CD4-positive, alpha-beta T cell (primary cell): ENCODE results near the gene IL4I1. TPM values are rescaled to one million over a fixed set of nuclear protein-coding genes. Genes with fewer than 3 reads are reported as not detected.

Experiments
- ATAC-seq: fragments of 200-7000 bp; cut with Tn5 transposase; one replicate; pipeline ENCODE4 v1.10.0; 2022; ENCODE audit warnings: mild to moderate bottlenecking; ENCODE audit not compliant: poor library complexity
- CTCF ChIA-PET: fragments of 350-600 bp; sonication (Branson Sonifier 250); formaldehyde crosslinking; loops from one replicate; lab custom pipeline; 2021; ENCODE audit warnings: antibody characterized with exemption, inconsistent platforms; lab: Charles Lee
- POLR2A ChIA-PET: fragments of 350-600 bp; sonication (Branson Sonifier 250); formaldehyde crosslinking; loops from one replicate; lab custom pipeline; 2021; ENCODE audit warnings: antibody characterized with exemption, inconsistent platforms; lab: Charles Lee
- DNase-seq, 14 experiments: peaks; one replicate each; pipeline ENCODE4 v3.0.0-alpha.2; 2013 to 2020; ENCODE audit warnings: mixed read lengths in 2 of 14
- H3K27ac ChIP-seq, 2 donors: one replicate each; pipeline versions ENCODE4 v1.5.1 to v1.7.0; 2013; ENCODE audit warnings: low read length in 2 of 2, low read depth in 1 of 2, mild to moderate bottlenecking in 1 of 2
- H3K27me3 ChIP-seq, 2 experiments: 1 replicate in 1 of 2; 2 replicates in 1 of 2; pipeline versions ENCODE4 v1.6.1 to v1.7.0; 2013; ENCODE audit warnings: low read length in 2 of 2, control low read depth in 1 of 2, mild to moderate bottlenecking in 1 of 2, moderate library complexity in 1 of 2; ENCODE audit not compliant: insufficient read depth in 2 of 2, control insufficient read depth in 1 of 2
- H3K36me3 ChIP-seq: one replicate; pipeline ENCODE4 v1.6.1; 2013; ENCODE audit warnings: low read length, control low read depth; ENCODE audit not compliant: insufficient read depth
- H3K4me1 ChIP-seq: one replicate; pipeline ENCODE4 v1.6.1; 2013; ENCODE audit warnings: low read length, control low read depth; ENCODE audit not compliant: insufficient read depth
- H3K4me3 ChIP-seq: one replicate; pipeline ENCODE4 v1.5.1; 2013; ENCODE audit warnings: mild to moderate bottlenecking, low read length, moderate library complexity
- H3K9me3 ChIP-seq, 2 experiments: 1 replicate in 1 of 2; 2 replicates in 1 of 2; pipeline versions ENCODE4 v1.6.1 to v1.7.0; 2013; ENCODE audit warnings: low read length in 2 of 2, mild to moderate bottlenecking in 2 of 2, control low read depth in 1 of 2, moderate library complexity in 1 of 2; ENCODE audit not compliant: control insufficient read depth in 1 of 2, insufficient read depth in 1 of 2
- H3K27ac Mint-ChIP-seq: one replicate; pipeline ENCODE4 v1.8.0; 2020; ENCODE audit warnings: mixed read lengths
- H3K27me3 Mint-ChIP-seq: one replicate; pipeline ENCODE4 v1.8.0; 2021; ENCODE audit warnings: mixed read lengths
- H3K36me3 Mint-ChIP-seq: one replicate; pipeline ENCODE4 v1.8.0; 2021; ENCODE audit warnings: low read depth, mixed read lengths
- H3K4me1 Mint-ChIP-seq: one replicate; pipeline ENCODE4 v1.8.0; 2021; ENCODE audit warnings: low read depth, mixed read lengths
- H3K4me3 Mint-ChIP-seq: one replicate; pipeline ENCODE4 v1.8.0; 2020; ENCODE audit warnings: mild to moderate bottlenecking, mixed read lengths
- H3K9me3 Mint-ChIP-seq: one replicate; pipeline ENCODE4 v1.8.0; 2020; ENCODE audit warnings: mixed read lengths
- intact Hi-C, 2 experiments: fragments of 100-400 bp; cut with DNase I in 1 of 2; cut with micrococcal nuclease in 1 of 2; formaldehyde crosslinking; loops; one replicate each; pipeline versions ENCODE4 v1.15.1 to v1.9.0; 2023 to 2025; cut with DNase I, micrococcal nuclease
- total RNA-seq, 174 experiments: library from RNA in 2 of 174; stranded (reverse) in 2 of 174; gene quantifications; one replicate each; pipeline ENCODE4 v1.2.3 and lab custom pipeline; 2021 to 2026
- TF ChIP-seq, protein P1 (sequence below): fragments of 200-600 bp; IDR thresholded peaks from one replicate; pipeline ENCODE4 v1.8.0; 2022; ENCODE audit warnings: antibody characterized with exemption, mild to moderate bottlenecking

The IL4I1 gene
- total RNA-seq, 2 experiments from 2014 or later: 4.7 to 5.4 TPM

DNA sequence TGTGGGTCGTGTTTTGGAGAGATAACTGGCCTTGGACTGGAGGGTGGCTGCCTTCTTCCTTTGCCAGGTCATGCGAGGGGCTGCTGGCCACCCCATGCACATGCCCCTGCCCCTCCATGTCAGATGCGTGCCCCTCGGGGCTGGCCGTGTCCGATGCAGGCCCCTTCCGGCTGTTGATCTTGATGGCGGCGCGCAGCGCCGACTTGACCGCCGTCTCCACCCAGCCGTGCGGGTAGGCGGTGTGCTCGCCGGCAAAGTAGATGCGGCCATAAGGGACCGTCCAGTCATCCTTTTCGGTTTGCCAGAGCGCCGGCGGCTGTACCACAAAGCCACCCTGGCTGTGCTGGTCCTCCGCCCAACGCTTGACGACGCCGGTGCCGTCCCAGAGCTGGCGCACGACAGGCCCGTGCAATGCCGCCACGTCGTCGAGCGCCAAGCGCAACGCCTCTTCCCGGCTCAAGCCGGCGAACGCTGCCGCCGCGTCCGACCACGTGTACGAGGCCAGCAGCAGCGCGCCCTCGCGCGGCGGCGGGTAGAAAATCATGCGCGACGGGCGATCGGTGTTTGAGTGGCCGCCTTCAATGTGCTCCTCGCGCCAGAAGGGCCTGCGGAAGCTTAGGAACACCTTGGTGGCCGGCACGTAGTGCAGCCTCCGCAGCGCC is 6.9 kb downstream of the IL4I1 start:
- H3K4me3 ChIP-seq: peak overlapping the region; percentile 66
- peaks cover 14% of the 10 kb centered on the region for H3K36me3 ChIP-seq
- ChIA-PET CTCF (interaction anchor here (0.5 to 1.7 kb wide), 8 partner anchors 13 to 162 kb away, joined by 3 to 10 read pairs (median 4); partner anchors contain the start of genes AKT1S1, FUZ and TBC1D17), POLR2A (interaction anchor here (0.9 to 1.5 kb wide), 2 partner anchors 13 to 123 kb away, joined by 3 to 10 read pairs; partner anchors contain the start of genes AKT1S1, AP2A1 and TBC1D17)
- H3K4me1 ChIP-seq: peaks cover 24% of the 10 kb centered on the region
- no peaks in the 10 kb centered on the region for H3K27me3 Mint-ChIP-seq
- TF ChIP-seq, protein P1, sequence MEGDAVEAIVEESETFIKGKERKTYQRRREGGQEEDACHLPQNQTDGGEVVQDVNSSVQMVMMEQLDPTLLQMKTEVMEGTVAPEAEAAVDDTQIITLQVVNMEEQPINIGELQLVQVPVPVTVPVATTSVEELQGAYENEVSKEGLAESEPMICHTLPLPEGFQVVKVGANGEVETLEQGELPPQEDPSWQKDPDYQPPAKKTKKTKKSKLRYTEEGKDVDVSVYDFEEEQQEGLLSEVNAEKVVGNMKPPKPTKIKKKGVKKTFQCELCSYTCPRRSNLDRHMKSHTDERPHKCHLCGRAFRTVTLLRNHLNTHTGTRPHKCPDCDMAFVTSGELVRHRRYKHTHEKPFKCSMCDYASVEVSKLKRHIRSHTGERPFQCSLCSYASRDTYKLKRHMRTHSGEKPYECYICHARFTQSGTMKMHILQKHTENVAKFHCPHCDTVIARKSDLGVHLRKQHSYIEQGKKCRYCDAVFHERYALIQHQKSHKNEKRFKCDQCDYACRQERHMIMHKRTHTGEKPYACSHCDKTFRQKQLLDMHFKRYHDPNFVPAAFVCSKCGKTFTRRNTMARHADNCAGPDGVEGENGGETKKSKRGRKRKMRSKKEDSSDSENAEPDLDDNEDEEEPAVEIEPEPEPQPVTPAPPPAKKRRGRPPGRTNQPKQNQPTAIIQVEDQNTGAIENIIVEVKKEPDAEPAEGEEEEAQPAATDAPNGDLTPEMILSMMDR: peak; percentile 91
- H3K4me1 Mint-ChIP-seq: peaks cover 11% of the 10 kb centered on the region
- H3K9me3 ChIP-seq: no peaks in the 10 kb centered on the region
- intact Hi-C loops: loop anchor here (1.0 to 2.0 kb wide), 3 partner anchors 12 to 39 kb away; partner anchors contain the start of genes AKT1S1 (in 1 of the 2), ATF5 (in 1 of the 2), NUP62 (in 1 of the 2) and TBC1D17 (in 1 of the 2)
- peak; percentile 59 to 92 (median 70) for DNase-seq
- peak overlapping the region; percentile 79 for H3K4me3 Mint-ChIP-seq
- no peak overlapping the region for H3K27ac Mint-ChIP-seq
- no peaks in the 10 kb centered on the region for H3K27me3 ChIP-seq
- peaks cover 13% of the 10 kb centered on the region for H3K36me3 Mint-ChIP-seq
- peak overlapping the region in 1 of 2 donors; percentile 21 for H3K27ac ChIP-seq
- peak; percentile 75 for ATAC-seq
- no peaks in the 10 kb centered on the region for H3K9me3 Mint-ChIP-seq

DNA sequence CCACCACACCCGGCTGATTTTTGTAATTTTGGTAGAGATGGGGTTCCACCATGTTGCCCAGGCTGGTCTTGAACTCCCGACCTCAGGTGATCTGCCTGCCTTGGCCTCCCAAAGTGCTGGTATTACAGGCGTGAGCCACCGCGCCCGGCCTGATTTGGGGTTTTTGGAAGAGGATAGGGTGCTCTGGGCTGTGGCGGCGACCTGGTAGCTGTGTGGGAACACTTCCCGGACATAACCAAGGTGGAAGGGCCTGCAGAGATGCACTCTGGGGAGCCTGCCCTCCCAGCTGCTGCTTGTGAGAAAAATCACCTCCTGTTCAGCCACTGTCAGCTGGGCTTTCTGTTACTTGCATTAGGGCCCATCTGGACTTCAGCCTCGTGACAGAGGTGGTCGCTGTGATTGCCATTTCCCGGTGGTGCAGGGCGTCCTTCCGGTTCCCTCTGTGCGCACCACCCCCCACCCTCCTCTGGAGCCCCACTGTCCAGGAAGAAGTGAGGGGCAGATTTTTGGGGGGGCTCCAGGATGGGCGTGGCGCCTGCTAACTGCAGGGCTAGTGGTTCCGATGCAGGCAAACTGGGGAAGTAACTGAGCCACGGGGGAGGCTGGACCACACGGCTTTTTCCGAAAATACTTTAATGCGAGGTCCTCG is 7.5 kb downstream of the IL4I1 start:
- peak in 1 of 14 experiments; percentile 42 for DNase-seq
- Mint-ChIP-seq H3K4me1 (peaks cover 11% of the 10 kb centered on the region), H3K27ac (no peak overlapping the region)

DNA sequence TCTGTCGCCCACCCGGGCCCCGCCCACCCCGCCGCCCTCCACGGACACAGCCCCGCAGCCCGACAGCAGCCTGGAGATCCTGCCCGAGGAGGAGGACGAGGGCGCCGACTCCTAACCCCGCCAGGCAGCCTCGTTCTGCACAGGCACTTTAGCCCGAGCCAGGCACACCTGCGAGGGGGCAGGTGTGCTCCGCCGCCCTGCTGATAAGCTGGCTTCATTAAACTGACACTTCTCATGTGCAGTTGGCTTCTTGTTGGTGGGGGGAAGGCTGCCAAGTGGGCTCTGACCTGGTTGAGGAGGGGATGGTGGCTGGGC is 8.2 kb downstream of the IL4I1 start:
- POLR2A ChIA-PET: interaction anchor here (1.0 kb wide), 1 partner anchor 10 kb away, joined by 3 read pairs; no protein-coding TSS in a partner anchor
- H3K27ac ChIP-seq: no peak overlapping the region
- Mint-ChIP-seq H3K36me3 (peaks cover 24% of the 10 kb centered on the region), H3K27me3 (no peaks in the 10 kb centered on the region), H3K4me1 (peaks cover 11% of the 10 kb centered on the region), H3K27ac (no peak overlapping the region), H3K4me3 (no peak overlapping the region), H3K9me3 (no peaks in the 10 kb centered on the region)
- H3K36me3 ChIP-seq: peaks cover 27% of the 10 kb centered on the region
- no peak overlapping the region for H3K4me3 ChIP-seq
- peaks cover 19% of the 10 kb centered on the region for H3K4me1 ChIP-seq
- no peaks in the 10 kb centered on the region for H3K27me3 ChIP-seq
- DNase-seq (peak in 1 of 14 experiments; percentile 41), ATAC-seq (no peak)
- intact Hi-C loops: no loop called here
- CTCF ChIA-PET: no interaction called here
- no peaks in the 10 kb centered on the region for H3K9me3 ChIP-seq
- TF ChIP-seq, protein P1: no peak

More for the DNA sequence above, 7.5 kb downstream of the IL4I1 start:
- Histone ChIP-seq H3K4me1 (peaks cover 21% of the 10 kb centered on the region), H3K36me3 (peaks cover 20% of the 10 kb centered on the region), H3K4me3 (no peak overlapping the region), H3K27me3 (no peaks in the 10 kb centered on the region), H3K9me3 (no peaks in the 10 kb centered on the region), H3K27ac (no peak overlapping the region)
- CTCF ChIA-PET: interaction anchor here (1.2 to 1.7 kb wide), 5 partner anchors 12 to 41 kb away, joined by 3 to 10 read pairs (median 5); partner anchors contain the start of genes AKT1S1 and TBC1D17
- Mint-ChIP-seq H3K36me3 (peaks cover 19% of the 10 kb centered on the region), H3K9me3 (no peaks in the 10 kb centered on the region), H3K27me3 (no peaks in the 10 kb centered on the region), H3K4me3 (no peak overlapping the region)
- TF ChIP-seq, protein P1: no peak
- intact Hi-C loops: no loop called here
- no peak for ATAC-seq
- POLR2A ChIA-PET: interaction anchor here (1.0 to 1.5 kb wide), 2 partner anchors 9 to 12 kb away, joined by 3 to 10 read pairs; partner anchors contain the start of genes AKT1S1 and TBC1D17
